HG03025 (cell line): ENCODE data around the gene MTFMT.
"Not testable (repeated sequence)": the region's sequence is repeated elsewhere in the genome, so short reads cannot be mapped to it uniquely, and the experiment has no call there.

Experiments
- ATAC-seq: cut with Tn5 transposase; IDR thresholded peaks from one replicate; pipeline ENCODE4 v1.9.1; 2021; ENCODE audit warnings: mild to moderate bottlenecking, moderate library complexity; ENCODE audit not compliant: unreplicated experiment, low FRiP score

MTFMT gene

DNA sequence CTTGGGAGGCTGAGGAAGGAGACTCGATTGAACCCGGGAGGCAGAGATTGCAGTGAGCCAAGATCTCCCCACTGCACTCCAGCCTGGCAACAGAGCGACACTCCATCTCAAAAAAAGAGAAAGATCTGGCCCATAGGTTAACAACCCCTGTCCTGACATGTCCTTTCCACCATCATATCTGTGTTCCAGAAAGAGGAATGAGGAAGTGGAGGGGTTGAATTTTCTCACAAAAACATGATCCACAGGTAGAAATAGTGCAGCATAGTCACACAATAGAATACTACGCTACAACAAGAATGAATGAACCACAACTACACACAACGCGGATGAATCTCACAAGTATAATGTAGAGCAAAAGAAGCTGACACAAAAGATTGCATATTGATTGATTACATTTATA lies 11.0 kb upstream of the MTFMT start:
- no peak for ATAC-seq

DNA sequence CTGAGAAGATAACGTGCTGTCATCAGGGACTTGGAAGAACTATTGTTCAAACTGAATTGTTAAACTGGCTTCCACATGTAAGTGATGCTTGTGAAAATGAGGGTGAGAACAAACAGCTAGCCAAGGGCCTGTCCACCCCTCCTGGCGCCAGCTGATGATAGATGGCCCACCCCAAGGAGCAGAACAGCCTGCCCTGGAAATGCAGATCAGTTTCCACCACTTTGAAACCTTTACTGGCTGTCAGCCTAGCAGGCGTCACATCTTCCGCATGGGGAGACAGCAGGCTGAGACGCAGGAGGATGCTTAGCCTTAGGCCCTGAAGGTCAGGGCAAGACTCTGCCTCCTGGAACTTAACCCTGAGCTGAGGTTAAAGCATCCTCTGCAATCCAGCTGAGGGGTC lies 9.4 kb upstream of the MTFMT start:
- ATAC-seq, result no peak

DNA sequence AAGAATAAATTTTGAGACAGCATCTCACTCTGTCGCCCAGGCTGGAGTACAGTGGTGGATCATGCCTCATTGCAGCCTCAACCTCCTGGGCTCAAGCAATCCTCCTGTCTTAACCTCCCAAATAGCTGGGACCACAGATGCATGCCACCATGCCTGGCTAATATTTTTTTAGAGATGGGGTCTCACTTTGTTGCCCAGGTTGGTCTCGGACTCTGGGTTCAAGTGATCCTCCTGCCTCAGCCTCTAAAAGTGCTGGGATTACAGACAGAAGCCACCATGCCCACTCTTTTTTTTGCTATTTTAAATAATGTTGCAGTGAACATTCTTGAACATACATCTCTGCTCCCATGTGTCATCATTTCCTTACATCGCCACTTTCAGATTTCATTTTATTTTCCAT lies 9.0 kb upstream of the MTFMT start:
- no peak for ATAC-seq

DNA sequence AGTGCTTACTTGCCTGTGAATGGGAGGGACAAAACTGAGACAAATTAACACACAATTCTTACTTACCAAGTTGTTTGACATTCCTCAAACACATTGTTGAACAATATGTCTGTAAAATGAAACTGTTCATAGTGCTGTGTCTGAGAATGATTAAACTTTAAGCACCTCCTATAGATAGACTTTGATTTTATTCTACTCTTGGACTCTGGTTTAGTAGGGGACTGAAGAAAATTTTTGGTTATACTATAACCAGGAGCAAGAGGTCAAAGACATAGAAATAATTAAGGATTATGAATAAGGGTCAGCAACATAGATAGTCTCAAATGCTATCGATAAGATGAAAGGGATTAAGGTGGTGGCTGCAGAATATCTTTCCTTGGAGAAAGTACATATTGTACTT lies 7.9 kb upstream of the MTFMT start:
- no peak for ATAC-seq

DNA sequence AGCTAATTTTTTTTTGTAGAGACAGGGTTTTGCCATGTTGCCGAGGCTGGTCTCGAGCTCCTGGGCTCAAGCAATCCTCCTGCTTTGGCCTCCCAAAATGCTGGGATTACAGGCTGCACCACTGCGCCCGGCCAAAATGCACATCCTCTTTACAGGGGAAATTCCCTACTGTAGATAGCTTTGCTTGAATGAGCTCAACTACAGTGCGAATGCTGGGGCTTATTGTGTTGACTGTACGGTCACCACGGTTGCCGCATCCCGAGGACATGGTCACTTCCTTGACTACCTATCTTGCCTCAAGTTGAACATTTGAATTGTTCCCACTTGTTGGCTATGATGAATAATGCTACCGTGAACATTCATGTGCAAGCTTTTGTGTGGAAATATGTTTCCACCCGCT lies 5.3 kb upstream of the MTFMT start:
- ATAC-seq, result no peak

DNA sequence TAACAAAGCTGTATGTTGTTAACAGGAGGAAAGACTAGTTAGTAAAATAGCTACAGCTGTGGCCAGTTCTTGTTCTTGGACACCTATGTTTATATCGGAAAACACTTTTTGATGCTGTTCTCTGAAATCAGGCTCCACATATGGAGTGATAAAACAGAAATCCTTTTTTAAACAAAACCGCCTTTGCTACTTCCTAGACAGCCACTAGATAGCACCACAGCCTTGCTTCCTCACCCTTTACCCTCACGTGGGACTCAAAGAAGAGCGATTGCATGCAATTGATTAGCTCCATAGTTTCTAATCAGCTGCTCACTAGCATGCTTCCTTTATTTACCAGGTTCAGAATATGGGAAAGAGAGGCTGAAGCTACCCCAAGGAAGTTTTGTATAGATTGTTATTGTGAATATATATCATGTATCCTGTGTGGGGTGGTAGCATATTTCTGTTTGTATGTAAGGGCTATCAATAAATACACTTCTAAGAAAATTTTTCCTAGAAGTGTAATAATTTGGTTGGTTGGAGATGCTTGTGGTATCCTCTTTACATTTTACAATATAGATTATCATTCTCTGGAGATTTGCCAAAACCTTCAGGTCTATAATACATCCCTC lies 4.3 kb upstream of the MTFMT start:
- no peak for ATAC-seq

DNA sequence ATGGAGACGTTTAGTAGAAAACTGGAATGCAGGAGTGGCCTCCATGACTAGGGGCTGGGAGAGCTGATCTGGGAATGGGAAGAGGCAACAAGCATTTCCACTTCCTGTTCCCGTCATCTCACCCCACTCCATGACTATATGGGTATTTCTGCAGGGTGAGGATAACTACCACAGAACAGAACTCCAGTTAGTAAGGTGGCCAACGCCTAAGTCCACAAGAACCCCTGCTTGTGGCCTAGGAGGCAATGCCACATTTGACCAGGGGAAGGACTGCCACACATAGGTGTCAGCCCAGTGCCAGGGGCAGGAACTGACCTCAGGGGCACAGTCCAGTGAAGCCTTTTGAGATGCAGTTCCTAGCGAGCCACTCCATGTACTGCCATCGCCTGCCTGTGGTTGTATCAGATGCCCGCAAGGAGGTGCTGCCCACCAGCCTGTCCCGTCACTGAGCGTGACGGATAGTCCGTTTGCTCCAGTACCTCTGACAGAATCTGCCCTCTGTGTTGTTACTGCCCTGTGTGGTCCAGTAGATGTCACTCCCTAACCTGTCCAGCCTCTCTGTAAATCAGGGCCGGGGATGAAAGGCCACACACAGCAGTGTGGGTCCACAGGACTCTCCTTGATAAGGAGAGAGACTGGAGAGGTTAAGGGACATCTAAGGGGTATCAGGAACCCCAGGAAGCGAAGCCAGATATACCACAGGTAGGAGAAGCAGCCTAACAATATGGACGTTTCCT lies 3.5 kb upstream of the MTFMT start:
- no peak for ATAC-seq

DNA sequence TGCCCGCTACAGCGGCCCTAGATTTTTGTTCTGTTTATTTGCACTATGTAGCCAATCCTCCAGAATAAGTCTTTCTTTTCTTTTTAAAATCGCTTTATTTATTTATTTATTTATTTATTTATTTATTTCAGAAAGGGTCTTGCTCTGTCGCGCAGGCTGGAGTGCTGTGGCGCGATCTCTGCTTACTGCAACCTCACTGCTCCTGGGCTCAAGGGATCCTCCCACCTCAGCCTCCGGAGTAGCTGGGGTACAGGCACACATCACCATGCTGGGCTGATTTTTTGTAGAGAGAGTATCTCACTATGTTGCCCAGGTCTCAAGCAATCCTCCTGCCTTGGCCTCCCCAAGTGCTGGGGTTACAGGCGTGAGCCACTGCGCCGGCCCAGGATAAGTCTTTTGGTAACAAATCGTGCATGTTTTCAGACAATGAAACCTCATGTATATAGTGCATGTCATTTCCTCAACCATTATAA lies 333 bp upstream of the MTFMT start:
- ATAC-seq, result no peak

DNA sequence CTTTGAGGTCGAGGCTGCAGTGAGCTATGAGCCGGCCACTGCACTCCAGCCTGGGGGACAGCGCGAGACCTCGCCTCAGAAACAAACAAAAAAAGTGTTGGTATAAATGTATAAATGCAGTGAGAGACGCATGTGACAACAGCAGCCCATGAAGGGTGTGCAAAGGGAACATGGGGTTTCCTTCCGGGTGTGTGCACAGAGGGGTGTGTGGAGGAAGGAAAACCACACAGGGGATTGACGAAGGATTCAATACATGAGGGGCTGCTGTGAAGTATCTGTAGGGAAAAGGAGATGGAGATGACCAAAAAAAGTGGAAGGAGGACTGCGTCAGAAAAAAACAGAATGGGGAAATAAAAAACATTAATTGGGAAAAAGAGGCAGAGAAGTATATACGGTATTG lies 1.1 kb downstream of the MTFMT start:
- no peak for ATAC-seq

DNA sequence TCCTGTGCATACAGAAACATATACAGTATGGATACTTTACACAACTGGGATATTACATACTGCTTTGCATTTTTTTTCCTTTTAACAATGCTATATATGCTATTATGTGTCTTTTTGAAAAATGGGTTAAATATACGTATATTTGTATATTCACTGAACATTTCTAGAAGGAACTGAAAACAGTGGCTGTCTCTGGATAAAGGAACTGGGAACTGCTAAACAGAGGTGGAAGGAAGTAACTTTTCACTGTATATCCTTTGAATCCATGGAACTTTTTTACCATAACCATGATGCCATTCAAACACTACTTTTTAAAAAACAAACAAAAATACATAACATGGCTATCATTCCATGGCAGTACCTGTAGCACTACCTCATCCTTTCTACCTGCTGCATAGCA lies 1.8 kb downstream of the MTFMT start:
- ATAC-seq, result no peak

DNA sequence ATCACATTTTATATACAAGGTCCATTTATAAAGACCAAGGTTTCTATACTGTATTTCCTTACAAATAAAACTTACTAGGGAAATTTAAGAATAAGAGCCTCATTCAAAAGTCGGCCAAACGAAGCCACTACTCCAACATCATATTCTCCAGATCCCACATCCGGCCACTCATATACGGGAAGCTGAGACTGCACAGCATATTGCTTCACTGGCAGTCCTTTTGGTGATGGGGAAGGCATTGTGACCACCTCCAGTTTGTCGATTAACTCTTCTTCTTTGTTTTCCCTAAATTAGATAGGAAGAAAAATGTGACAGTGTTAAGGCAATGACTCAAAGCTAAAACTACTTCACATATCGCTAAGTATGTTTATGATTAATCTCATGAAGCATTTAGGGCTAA lies 2.7 kb downstream of the MTFMT start:
- no peak for ATAC-seq

DNA sequence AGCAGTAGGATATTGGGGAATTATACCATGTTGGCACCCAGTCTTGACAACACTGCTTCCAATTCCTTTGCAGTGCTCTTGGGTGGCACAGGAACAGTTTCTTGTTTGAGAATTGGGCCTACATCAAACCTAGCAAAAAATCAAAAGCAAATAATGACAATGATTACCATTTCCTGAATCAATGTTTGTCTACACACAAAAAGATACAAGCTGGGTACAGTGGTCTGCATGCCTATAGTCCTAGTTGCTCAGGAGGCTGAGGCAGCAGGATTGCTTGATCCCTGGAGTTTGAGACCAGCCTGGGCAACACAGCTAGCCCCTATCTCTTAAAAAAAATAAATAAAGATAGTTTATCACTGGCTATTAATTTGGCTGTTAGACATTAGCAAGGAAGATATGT lies 8.0 kb downstream of the MTFMT start:
- ATAC-seq, result no peak

DNA sequence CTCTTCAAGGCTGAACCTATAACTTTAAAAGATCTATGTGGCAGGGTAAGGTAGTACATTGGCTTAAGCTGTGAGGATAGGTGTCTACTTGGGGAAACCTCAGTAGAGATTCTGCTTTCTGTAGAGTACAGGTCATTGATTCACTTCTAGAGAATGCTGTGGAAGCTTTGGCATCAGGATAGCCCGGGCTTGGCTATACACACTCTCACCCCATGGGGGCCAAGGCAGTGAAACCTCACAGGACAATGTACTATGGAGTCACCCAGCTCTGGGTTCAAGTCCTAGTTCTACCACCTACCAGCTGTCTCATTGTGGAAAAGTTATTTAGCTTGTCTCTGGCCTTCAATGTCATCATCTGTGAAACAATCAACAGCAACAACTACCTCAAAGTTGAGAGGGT lies 9.0 kb downstream of the MTFMT start:
- no peak for ATAC-seq

DNA sequence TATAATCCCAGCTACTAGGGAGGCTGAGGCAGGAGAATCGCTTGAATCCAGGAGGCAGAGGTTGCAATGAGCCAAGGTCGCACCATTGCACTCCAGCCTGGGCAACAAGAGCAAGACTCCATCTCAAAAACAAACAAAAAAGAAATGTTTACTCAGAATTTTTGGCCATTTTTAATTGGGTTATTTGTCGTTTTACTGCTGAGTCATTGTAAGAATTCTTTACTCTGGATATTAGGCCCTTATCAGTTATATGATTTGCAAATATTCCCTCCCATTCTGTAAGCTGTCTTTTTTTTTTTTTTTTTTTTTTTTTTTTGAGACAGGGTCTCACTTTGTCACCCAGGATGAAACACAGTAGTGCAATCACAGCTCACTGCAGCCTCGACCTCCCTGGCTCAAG lies 18.2 kb downstream of the MTFMT start:
- ATAC-seq, result not testable (repeated sequence)

DNA sequence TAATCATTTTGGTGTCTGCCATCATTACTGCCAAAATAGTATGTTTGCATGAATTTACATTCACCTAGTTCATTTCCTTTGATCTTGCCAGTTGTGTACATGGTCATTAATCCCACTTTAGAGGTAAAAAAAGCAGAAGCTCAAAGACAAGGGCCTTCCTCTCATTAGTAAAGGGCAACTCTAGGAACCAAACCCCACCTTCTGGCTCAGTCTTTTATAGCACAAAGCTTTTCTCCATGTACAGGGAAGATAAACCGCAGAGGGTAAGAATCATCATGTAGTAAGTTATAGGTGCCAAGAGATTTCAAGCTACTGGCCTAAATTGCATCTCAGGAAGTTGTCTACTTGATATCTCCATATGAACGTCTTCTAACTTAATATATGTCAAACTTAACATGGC lies 20.5 kb downstream of the MTFMT start:
- ATAC-seq, result no peak

DNA sequence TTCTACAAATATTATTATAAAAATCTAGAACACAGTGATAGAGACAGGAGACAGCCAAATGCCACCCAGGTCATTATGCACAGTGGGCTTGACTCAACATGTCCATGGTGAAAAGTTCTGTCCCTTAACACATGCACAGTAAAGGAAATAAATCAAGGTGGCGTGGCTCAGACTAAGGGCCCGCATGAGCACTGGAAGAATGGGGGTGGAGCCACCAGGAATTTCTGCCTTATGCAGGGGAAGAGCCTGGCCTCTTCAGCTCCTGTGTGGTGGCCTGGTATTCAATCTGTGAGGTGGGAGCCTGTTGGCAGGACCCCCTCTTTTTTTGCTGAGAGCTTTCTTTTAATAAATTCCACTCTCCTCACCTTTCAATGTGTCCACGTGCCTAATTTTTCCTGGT lies 22.6 kb downstream of the MTFMT start:
- no peak for ATAC-seq

DNA sequence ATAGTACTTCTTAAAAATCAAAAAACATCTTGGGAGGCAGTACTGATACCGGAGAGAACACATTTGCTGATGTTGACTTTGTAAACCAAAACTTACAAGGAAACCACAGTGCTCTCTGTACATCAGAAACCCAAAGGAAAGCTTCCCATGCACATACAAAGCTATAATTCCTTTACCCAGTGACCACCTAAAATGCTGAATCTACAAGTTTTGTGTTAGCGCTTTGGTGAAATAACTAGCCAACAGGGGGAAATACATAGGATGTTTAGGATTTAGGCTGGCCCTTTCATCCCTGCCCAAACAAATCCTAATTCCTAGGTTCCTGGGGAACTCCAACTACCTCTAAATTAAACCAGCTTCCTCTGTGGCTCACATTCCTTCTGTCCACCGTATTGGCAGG lies 24.4 kb downstream of the MTFMT start:
- no peak for ATAC-seq

DNA sequence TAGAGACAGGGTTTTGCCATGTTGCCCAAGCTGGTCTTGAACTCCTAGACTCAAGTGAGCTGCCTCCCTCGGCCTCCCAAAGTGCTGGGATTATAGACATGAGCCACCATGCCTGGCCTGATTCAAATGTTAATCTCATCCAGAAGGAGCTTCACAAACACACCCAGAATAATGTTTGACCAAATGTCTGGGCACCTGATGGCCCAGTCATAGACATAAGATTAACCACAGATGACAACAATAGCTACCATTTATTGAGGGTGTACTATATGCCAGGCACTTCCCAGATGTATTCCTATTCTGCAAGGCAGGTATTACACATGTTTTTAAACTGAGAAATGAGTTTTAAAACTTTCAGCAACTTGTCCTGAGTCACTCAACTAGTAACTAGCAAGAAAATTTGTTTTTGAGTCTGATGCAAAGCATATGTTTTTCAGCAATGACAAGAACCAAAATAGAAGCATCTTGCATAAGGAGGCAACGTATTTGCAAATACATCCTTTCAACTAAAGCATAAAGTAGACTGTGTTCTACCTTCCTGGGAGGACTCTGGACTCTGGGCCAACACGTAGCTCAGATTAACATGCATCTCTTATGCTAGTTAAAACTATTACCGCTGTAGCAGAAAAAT lies 31.6 kb downstream of the MTFMT start:
- no peak for ATAC-seq

DNA sequence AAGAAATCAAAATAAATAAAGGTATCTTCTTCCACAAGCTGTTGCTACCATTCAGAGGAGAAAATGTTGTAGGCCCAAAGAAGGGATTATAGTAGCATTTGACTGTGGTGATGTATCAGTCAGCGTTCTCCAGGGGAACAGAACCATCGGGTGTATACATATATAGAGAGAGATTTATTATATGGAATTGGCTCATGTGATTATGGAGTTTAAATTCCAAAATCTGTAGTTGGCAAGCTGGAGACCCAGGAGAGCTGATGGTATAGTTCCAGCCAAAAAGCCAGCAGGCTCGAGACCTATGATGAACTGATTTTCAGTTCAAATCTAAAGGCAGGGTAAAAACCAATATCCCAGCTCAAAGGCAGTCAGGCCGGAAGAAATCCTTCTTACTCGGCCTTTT lies 32.4 kb downstream of the MTFMT start:
- ATAC-seq, result no peak

DNA sequence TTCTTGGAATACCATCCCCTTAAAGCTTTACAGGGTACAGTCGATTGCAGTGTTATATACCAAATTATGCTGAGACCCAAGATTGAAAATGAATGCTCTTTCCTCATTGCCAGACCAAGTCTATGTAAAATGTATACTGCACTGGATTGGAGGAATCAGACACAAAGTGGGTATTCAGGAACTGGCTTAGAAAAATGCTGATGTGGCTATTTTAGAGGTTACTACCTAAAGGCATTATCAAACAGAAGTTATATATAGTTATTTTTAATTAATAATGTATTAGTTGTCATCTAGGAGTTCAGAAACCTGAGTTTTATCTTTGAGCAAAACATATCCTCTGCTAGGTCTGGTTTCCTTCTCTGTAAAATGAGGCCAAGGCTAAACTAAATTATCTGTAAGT lies 36.1 kb downstream of the MTFMT start:
- ATAC-seq, result no peak

DNA sequence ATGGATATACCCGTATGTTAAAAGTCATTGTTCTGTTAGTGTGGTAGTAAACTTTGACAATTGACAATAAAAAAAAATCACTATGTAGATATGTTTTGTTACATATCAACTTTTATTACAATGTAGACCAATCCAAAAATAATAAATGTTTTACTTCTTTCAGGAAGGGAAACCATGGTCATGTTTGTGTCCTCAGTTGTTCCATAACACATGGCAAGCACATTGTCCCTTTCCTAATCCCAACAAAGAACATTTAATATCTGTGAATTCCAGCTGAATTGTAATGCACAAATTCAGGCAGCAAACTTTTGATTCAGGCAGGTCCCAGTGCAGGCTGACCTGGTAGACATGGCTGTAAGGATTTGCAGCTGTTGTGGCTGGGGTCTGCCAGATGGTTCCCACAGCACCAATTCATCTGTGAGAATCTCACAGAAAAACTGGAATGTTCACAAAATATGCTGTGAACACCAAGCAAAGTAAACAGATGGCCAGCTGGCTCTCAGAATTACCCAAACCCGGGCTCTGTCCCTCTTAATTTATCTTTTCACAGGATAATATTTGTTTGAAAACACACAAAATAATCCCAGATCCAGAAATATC lies 37.8 kb downstream of the MTFMT start:
- ATAC-seq, result no peak

DNA sequence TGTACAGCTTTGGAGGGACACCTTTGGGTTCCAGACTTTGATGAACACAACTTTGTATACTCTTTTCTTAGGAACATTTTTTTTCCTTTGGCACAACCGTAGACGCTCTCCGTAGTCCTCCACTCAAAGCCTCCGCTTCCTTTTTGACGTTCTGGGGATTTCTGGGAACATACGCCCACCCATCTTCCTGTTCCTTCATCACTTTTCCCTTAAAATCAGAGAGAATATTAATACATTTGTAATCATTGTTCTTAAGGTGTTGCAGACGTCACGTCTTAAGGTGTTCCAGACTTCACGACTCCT lies 39.3 kb downstream of the MTFMT start:
- no peak for ATAC-seq
